GM18909 (cell line): Measurements from ENCODE around the gene VRK1.
A peak's percentile ranks its signal among the peaks of the same experiment; 100 is the strongest.
"Not testable (repeated sequence)": the region's sequence is repeated elsewhere in the genome, so short reads cannot be mapped to it uniquely, and the experiment has no call there.

ENCODE experiments used
- ATAC-seq: cut with Tn5 transposase; IDR thresholded peaks from one replicate; pipeline ENCODE4 v1.9.1; 2021; ENCODE audit warnings: mild to moderate bottlenecking; ENCODE audit not compliant: unreplicated experiment, poor library complexity

VRK1 gene

DNA sequence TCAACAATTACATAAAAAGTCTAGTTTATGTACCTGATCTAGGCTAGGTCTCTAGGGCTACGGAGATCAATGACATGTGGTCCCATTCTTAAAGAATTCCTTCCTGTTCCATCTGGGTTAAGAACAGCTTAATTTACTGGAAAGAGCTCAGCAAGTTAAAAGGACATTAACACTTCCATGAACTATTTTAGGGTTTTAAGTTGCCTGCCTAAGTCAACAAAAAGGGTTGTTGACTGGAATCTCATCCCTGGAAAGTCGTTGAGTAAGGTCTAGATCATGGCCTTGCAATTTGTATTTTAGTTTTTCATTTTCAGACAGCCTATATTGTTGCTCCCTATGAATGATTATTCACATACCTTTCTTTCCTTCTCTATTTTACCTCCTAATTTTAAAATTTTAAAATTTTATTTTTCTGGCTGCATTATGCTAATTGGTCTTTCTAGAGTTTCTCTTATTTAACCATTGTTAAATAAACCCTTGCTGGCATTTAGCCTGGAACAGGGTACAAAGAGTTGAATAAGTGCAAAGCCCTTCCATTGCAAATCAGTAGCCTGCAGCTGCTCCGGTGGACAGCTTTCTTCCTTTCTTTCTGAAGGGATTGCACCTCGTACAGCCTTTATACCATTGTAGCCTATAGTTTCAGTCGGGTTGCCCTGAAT lies 66.3 kb downstream of the VRK1 start:
- ATAC-seq, result no peak

DNA sequence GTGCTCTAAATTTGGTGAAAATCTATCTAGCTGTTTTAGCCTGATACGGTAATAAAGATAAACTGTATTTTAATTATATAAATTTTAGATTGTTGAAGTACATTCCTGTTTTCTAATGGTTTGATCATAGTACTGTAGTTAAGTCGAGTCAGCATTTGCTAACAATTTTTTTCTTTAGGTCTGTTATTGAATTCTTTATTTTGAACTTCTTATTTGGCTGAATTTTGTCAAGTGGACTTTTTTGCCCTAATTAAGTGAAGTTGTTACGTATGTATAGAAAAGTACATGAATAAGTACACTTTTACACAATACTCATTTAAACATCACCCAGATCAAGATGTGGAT lies 66.8 kb downstream of the VRK1 start:
- ATAC-seq, result no peak

DNA sequence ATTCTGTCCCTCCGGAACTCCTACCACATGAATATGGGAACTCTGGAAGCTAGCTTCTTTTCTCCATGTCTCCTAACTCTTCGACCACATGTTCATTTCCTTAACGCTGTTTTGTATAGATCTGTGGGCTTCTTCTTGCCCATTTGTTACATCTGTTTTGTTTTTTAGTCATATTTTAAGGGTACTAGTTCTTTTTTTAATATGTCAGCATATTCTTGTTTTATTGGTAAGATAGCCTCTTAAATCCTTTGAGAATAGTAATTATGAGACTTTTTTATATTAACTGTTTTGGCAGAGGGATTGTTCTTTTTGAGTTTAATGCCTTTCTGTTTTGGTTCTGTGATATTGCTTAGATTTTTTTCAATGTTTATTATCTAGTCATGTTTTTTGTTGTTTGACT lies 70.5 kb downstream of the VRK1 start:
- no peak for ATAC-seq

DNA sequence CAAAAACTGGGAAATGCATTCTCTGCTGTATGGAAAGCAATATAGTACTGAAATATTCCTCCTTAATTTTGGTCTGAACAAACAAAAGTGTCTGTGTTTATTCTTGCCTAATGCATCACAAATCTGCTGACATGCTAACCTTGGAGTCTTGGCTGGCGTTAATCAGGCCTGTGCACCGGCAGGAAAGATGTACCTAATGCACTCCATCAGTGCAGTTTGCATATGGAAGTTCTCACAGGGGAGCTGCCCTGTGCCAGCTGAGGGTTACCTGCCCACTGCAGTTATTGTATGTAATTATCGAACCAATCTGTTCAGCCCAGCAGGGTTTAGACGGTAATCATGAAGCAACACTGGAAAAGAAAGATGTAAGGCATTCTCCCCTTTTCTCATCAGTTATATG lies 76.9 kb downstream of the VRK1 start:
- ATAC-seq, result no peak

DNA sequence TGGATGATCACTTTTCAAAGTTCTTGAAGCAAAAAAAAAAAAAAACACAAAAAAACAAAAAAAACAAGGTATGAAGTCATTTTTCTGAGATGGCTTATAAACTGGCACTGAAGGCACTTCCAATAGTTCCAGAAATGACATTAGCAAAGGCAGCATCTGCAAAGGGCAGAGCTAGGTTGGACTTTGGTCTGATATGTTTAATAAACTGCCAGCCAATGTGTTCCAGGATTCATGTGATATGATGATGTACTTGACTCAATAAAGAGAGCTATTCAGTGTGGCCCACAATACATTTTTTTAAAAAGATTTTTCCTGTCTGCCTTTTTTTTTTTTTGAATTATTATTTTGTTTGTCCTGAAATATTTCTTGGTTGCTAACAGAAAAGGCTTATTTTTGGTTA lies 79.6 kb downstream of the VRK1 start:
- ATAC-seq, result no peak

DNA sequence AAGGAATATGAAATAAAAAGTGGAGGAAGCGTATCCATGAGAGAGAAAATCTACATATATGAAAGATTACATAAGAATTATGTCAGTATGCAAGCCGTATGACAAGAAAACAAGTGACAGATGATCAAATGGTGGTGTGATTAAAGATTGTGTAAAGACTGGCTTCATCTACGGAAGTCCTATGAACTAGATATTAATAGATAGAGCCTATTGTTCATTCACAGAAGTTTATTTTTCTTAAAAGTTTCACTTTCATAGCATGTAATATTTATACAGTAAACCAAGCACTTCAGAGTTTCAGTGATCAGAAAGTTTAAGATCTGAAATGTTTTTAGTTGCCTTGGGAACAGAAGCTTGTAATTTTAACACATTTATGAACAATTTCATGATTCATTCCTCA lies 84.5 kb downstream of the VRK1 start:
- peak; percentile 93 for ATAC-seq

DNA sequence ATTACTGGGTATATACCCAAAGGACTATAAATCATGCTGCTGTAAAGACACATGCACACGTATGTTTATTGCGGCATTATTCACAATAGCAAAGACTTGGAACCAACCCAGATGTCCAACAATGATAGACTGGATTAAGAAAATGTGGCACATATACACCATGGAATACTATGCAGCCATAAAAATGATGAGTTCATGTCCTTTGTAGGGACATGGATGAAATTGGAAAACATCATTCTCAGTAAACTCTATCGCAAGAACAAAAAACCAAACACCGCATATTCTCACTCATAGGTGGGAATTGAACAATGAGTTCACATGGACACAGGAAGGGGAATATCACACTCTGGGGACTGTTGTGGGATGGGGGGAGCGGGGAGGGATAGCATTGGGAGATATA lies 86.8 kb downstream of the VRK1 start:
- not testable (repeated sequence) for ATAC-seq

DNA sequence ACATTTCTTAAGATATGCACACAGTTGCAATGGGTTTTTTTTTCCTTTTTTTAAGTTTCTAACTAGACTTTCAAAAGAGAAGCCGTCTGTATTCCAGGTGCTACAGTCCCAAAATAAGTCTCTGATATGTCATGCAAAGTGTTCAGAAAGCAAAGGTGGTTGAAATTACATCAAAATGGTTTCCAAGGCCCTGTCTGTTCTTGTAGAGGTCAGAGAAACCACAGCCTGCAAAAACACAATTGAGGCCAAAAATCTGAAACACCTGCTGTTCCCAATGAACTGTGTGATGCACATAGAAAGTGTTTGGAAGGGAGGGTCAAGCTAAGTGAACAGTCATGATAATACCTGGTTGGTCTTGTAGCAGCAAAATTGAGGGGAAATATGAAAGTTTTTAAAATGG lies 91.0 kb downstream of the VRK1 start:
- peak; percentile 86 for ATAC-seq

DNA sequence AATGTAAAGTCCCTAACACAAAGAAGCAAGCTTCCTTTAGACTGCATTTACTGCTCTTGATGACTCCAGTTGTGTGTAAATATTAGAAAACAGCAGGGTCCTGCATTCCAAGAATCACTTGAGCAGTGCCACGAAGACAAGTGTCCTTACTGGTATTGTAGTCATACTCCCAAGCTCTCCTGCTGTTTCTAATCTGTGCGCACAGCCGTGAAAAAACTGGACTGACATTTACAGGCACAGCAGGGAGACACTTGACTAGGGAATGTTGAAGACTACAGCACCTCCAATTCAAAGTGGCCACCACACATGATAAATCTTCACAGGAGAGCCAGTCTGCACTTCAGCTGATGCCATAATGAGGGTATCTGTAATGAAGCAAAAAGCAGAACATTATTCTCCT lies 91.4 kb downstream of the VRK1 start:
- no peak for ATAC-seq

DNA sequence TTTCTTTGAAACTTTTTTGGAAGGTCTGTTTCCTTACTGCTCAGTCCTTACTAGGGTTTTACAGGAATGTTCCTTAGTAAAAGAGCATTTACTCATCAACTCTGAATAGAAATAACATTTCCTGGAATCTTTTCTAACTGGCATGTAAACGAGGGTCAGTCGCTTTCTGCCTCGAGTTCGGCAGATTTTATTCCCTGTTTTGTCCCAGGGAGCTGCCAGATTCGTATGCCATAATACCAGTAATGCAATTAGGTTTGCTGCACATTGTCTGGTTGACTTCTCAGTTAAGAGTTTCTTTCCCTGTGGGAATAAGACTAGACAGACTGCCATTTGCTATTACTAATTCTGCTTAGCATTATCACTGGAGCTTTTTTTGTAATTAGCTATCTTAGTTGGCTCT lies 91.9 kb downstream of the VRK1 start:
- ATAC-seq, result no peak

DNA sequence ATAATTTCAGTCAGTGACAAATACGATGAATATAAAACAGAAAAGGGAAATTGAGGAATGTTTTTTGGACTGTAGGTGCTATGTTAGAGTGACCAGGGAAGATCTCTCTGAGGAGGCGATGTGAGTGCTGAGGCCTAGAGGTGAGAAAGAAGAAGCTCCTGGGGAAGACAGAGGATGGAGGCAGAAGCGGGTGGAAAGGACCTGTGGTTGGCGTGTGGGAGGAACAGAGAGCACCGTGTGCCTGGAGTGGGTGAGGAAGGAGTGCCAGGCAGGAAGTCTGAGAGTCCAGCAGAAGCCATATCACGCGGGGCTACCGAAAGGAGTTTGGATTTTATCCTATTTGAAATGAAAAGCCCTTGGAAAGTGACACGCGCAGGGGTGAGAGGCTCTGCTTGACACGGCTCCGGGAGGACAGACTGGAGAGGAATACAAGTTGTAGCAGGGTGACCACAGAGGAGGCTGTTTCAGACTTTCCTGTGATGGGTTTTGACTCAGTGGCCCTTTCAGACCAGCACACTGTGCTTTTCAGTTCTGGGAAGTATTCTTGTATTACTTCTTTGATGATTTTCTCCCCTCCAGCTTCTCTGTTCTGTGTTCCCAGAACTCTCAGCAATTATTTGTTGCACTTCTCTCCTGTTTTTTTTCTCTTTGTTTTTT lies 96.9 kb downstream of the VRK1 start:
- no peak for ATAC-seq

DNA sequence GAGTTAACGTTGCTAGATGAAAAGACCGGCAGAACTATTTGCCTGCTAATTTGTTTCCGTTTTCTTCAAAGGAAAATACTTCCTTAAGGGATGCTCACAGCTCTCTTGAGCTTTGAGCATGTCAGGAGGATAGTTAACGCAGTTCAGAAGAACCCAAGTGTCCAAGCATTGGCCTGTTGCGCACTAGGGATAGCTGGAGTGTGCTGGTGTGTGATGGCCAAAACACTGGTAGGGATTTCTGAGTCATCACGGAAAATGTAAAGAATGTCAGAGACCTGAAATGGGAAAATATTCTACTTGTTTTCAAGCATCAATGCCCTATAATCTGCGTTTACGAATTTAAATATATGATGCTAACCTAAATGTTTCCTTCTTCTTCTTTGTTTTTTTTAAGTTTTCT lies 97.8 kb downstream of the VRK1 start:
- ATAC-seq, result no peak

DNA sequence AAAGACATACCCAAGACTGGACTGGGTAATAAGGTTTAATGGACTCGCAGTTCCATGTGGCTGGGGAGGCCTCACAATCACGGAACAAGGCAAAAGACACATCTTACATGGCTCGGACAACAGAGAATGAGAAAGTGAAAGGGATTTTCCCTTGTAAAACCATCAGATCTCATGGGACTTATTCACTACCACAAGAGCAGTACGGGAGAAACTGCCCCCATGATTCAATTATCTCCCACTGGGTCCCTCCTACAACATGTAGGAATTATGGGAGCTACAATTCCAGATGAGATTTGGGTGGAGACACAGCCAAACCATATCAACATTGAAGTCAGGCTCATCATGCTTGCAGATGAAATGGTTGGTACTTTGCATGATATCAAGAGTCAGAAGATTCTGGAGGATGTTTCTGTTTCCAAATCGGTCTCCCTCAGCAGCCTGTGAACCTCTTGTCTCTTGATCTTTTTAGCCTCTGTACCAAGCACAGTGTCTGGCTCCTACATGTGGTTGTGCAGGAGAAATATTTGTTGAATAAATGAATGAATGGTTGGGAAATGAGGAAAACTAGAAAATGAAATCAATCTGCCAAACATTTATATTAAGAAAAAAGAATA lies 98.6 kb downstream of the VRK1 start:
- ATAC-seq, result peak; percentile 89

DNA sequence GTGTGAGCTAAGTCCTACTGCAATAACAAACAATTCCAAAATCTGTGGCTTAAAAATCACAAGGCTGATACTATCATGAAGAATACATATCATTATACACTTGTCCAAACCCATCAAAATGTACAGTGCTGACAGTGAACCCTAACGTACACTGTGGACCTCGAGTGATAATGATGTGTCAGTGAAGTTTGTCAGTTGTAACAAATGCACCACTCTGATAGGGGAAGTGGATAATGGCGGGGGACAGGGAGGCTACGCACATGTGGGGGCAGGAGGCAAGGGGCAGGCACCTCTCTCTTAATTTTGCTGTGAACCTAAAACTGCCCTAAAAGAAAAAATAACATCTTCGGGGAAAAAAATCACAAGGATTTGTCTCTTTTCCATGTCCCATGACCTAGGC lies 100.0 kb downstream of the VRK1 start:
- ATAC-seq, result no peak

DNA sequence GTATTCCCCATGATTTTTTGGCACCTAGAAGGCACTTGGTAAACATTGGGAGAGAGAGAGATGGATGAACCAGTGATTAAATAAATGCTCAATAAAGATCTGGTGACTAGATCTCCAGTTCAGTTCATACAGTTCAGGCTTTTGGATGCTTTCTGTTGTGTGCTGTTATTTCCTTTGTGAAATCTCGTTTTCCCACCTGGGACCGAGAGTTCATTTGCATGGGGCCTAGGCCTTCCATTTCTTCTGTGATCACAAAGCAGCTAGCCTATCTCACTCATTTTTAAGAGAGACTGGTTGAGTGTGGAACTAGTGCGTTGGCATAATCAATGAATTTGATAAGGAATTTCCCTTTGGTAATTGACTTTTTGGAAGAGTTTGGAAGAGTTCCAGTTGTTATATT lies 104.0 kb downstream of the VRK1 start:
- peak; percentile 86 for ATAC-seq

DNA sequence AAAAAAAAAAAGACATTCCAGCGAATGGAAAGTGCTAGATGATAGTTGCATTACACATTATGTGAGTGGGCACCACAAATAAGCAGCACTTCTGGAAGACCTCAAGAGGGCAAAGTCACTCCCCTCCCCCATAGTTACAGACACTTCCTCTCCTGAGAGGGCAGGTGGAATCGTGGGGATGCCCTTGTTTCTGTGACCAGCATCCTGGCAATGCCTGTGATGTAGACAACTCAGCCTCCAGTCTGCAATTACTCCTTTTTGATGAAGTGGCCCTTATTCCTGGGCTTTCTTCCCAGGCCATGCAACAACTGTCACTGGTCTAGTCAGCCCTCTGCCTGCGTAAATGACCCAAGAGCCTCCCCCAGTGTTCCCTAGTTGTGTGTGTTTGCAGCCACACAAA lies 104.8 kb downstream of the VRK1 start:
- no peak for ATAC-seq

DNA sequence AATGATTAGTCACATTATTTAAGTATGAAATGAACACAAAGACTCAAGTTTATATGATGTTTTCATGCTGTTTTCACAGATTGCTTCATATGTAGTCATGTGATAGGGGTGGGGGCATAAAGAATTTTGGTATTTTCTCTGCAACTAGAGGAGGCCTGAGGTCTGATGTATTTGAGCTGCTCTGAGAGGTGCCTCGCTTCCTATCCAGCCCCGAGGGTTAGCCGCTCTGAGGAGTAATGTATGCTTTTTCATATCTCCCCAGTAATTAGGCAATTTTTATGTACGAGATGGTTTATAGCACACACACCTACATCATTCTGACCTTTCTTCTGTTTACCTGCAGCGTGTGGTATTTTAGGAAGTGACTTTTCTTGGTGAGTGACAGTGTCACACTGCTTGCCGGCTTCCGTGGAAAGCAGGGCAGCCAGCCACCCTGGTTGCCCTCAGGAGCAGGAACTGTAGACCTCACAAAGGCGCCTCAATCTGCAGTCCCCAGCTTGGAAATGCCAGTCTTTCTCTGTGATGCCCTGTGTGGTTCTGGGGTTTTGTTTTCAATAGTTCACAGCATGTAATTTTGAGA lies 106.4 kb downstream of the VRK1 start:
- no peak for ATAC-seq

DNA sequence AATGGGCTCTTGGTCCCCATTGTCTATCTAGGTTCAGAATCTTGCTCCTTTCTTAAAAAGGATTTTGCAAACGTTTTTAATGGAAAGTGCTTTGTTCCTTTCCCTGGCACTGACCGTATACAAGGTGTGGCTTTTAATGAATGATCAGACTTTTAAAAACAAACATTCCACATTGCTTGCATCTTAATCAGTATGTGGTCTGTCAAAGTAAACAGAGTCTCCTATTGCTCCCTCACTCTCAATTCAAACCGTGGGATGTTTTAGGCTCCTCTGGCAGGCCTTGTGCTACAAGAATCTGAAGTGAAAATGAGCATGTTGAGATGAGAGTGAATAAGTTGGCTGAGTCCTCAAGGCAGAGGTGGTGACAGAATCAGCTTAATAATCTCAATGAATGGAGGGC lies 107.0 kb downstream of the VRK1 start:
- no peak for ATAC-seq

DNA sequence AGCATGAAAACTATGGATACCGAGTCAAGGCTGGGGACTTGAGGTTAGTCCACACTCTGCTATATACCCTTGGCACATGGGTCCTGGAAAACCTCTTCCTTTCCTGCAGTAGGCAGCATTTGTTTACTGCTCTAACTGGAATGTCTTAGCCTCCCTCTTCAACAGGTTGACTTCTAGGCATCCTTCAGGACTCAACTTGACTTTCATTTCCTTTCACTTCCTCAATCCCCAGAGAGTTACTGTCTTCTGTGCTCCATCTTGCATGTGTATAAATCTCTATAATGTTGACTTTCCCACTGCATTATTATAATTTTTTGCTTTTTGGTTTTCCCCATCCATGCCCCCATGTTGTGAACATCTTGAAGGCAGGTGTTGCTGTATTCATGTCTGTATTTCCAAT lies 107.9 kb downstream of the VRK1 start:
- no peak for ATAC-seq

DNA sequence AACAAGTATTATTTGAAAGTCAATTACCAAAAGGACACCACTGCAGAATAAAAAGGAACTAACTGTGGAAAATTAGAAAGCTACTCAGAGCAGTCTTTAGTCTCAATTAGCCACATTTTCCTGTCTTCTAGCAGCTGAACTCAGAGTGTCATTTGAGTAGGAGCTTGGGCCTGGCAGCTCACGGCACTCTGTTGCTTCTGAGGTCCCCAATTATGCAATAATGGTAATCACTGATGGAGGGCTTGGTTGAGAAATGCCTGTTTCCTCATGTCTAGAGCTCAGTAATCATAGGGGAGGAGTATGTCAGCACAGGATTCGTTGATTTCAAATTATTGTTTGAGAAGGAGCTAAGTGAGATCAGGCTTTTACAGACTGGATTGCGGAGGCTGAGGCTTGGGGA lies 108.6 kb downstream of the VRK1 start:
- ATAC-seq, result no peak

DNA sequence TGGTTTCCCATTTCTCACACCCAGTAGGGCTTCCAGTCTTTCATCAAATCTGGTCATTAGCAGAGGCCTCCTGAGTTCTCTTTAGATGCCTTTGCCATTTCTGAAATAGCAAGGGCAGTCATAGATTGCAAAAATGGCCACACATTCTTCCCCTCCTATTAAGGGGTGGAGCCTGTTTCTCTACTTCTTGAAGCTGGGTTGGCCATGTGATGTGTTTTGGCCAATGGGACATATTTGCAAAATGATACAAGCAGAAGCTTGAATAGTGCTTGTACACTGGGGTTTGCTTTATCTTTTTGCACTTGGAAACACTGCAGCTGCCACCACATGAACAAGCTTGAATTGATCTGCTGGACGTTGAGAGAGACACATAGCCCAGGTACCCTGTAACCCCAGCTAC lies 109.3 kb downstream of the VRK1 start:
- ATAC-seq, result no peak

DNA sequence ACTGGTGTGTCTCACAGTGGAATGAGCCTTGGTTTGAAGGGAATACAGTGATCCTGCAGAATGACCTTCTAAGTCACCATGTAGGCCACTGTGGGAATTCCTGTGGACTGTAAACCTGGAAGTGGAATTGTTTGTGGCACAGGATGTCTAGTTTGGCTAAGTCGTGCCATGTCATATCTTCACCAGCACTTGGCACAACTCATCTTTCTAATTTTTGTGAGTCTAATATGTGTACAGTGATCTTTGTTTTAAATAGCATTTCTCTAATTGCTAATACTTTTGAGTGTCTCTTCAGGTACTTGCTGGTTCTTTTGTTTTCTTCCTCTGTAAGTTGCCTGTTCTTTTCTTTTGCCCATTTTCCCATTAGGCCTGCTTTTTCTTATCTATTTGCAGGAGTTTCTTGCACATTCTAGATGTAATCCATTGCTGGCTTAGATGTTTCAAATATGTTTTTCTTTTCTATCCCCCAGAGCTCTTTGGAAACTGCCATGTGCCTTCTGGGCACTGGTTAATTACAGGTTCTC lies 112.7 kb downstream of the VRK1 start:
- ATAC-seq, result no peak
